Sigmoid colon (tissue), 4 donors: ENCODE data around the gene VEPH1.

ENCODE experiments used
- EP300 ChIP-seq, 4 donors: sonication (generic); formaldehyde crosslinking; IDR thresholded peaks; one replicate each; pipeline ENCODE4 v1.6.1; 2017; ENCODE audit warnings: antibody characterized with exemption in 4 of 4
- POLR2A ChIP-seq, 2 donors: fragments of 450-650 bp; IDR thresholded peaks; one replicate each; pipeline ENCODE4 v1.6.1; 2016; ENCODE audit warnings: antibody characterized with exemption in 2 of 2, mild to moderate bottlenecking in 2 of 2, moderate library complexity in 2 of 2
- POLR2AphosphoS5 ChIP-seq, 4 donors: sonication (generic); formaldehyde crosslinking; IDR thresholded peaks; one replicate each; pipeline ENCODE4 v1.6.1; 2017; ENCODE audit warnings: antibody characterized with exemption in 4 of 4
- TF ChIP-seq, protein P1 (sequence below), 4 experiments: fragments of 450-650 bp in 3 of 4; fragments of 200-600 bp in 1 of 4; IDR thresholded peaks; one replicate each; pipeline ENCODE4 v1.5.1; 2016 to 2019; ENCODE audit warnings: antibody characterized with exemption in 4 of 4, mild to moderate bottlenecking in 3 of 4, moderate library complexity in 2 of 4

DNA sequence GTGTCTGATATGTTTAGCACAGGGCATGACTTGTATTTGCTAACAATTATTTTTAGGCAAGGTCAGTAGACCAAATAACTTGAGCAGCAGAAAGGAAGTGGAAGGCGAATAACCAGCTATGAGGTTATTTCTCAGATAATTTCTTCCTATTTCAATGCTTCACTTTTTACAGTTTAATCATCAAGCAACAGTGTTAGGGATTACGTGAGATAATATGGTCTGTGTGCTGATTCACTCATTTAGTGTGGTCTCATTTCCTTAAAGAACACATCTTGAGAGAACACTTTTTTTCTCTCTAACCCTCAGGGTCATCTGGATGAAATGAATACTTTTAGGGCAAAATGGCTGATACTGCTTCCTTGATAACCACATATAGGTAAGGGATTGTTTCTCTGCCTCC, 217.2 kb downstream of the VEPH1 start:
- TF ChIP-seq, protein P1, sequence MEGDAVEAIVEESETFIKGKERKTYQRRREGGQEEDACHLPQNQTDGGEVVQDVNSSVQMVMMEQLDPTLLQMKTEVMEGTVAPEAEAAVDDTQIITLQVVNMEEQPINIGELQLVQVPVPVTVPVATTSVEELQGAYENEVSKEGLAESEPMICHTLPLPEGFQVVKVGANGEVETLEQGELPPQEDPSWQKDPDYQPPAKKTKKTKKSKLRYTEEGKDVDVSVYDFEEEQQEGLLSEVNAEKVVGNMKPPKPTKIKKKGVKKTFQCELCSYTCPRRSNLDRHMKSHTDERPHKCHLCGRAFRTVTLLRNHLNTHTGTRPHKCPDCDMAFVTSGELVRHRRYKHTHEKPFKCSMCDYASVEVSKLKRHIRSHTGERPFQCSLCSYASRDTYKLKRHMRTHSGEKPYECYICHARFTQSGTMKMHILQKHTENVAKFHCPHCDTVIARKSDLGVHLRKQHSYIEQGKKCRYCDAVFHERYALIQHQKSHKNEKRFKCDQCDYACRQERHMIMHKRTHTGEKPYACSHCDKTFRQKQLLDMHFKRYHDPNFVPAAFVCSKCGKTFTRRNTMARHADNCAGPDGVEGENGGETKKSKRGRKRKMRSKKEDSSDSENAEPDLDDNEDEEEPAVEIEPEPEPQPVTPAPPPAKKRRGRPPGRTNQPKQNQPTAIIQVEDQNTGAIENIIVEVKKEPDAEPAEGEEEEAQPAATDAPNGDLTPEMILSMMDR (IDR thresholded peaks at IDR 0.05), result no peak
- TF ChIP-seq POLR2A (IDR thresholded peaks at IDR 0.05) (no peak), POLR2AphosphoS5 (IDR thresholded peaks at IDR 0.05) (no peak), EP300 (IDR thresholded peaks at IDR 0.05) (no peak)
